Spinal cord (tissue), 10 donors: Measurements from ENCODE around the gene XKR3. TPM values are rescaled to one million over a fixed set of nuclear protein-coding genes. Genes with fewer than 3 reads are reported as not detected.

Source experiments
- DNase-seq, 6 donors: peaks; one replicate each; pipeline versions ENCODE4 v3.0.0 to v3.0.0-alpha.2; 2013 to 2015; ENCODE audit warnings: low spot score in 6 of 6, low read depth in 4 of 6
- H3K27ac ChIP-seq: one replicate; pipeline ENCODE4 v1.5.1; 2013; ENCODE audit warnings: low read depth, low read length, control low read depth
- H3K27me3 ChIP-seq: one replicate; pipeline ENCODE4 v1.6.1; 2013; ENCODE audit warnings: low read length; ENCODE audit not compliant: control insufficient read depth, insufficient read depth
- H3K36me3 ChIP-seq: one replicate; pipeline ENCODE4 v1.6.1; 2013; ENCODE audit warnings: low read length; ENCODE audit not compliant: control insufficient read depth, insufficient read depth
- H3K4me1 ChIP-seq: one replicate; pipeline ENCODE4 v1.6.1; 2013; ENCODE audit warnings: low read length; ENCODE audit not compliant: control insufficient read depth, insufficient read depth
- H3K4me3 ChIP-seq: one replicate; pipeline ENCODE4 v1.5.1; 2013; ENCODE audit warnings: low read depth, low read length, control low read depth
- H3K9me3 ChIP-seq: one replicate; pipeline ENCODE4 v1.6.1; 2013; ENCODE audit warnings: low read length; ENCODE audit not compliant: control insufficient read depth, insufficient read depth
- WGBS: methylation state at CpG from one replicate; pipeline ENCODE4 v1.1.5; 2013; ENCODE audit warnings: missing lambda C conversion rate; ENCODE audit not compliant: insufficient coverage; 5-methylcytosine and 5-hydroxymethylcytosine counted together
- polyA plus RNA-seq, 2 donors: library from polyadenylated mRNA; unstranded; fragments of 120-200 nt; gene quantifications; one replicate each; pipeline ENCODE4 v1.2.1, GENCODE V29; 2013; ENCODE audit not compliant: insufficient read length in 2 of 2
- total RNA-seq, 2 donors: library from RNA; depleted of rRNA in 1 of 2; stranded (reverse); fragments of 120-200 nt in 1 of 2; fragments of >200 nt in 1 of 2; gene quantifications; one replicate each; pipeline versions ENCODE4 v1.2.3 to v1.2.4, GENCODE V29; 2013 to 2014
- donor health status: healthy.

Gene XKR3
- total and polyA plus RNA-seq, 4 donors = 0.10 TPM; not detected in 3

- Histone ChIP-seq H3K9me3 (no peaks in the 10 kb centered on the region), H3K36me3 (no peaks in the 10 kb centered on the region), H3K27me3 (no peaks in the 10 kb centered on the region), H3K27ac (no peak overlapping the region), H3K4me3 (no peak overlapping the region), H3K4me1 (no peaks in the 10 kb centered on the region)
- 85% methylated on average over 5 of the region's 7 CpGs for WGBS
- DNase-seq = no peak
Observed at GRCh38 chr22:16844529-16844928, 19.3 kb upstream of the XKR3 start.

- no peaks in the 10 kb centered on the region for H3K27me3 ChIP-seq
- no peak for DNase-seq
- WGBS = no CpG with 5 or more reads among the region's 3 CpGs
- H3K9me3 ChIP-seq = no peaks in the 10 kb centered on the region
- H3K4me1 ChIP-seq = no peaks in the 10 kb centered on the region
- no peak overlapping the region for H3K4me3 ChIP-seq
- no peak overlapping the region for H3K27ac ChIP-seq
- H3K36me3 ChIP-seq = no peaks in the 10 kb centered on the region
Observed at GRCh38 chr22:16838073-16838472, 12.9 kb upstream of the XKR3 start.

GRCh38 chr22:16834971-16835370 lies 9.8 kb upstream of the XKR3 start:
- Histone ChIP-seq H3K4me1 (no peaks in the 10 kb centered on the region), H3K27ac (no peak overlapping the region), H3K4me3 (no peak overlapping the region), H3K36me3 (no peaks in the 10 kb centered on the region), H3K9me3 (no peaks in the 10 kb centered on the region), H3K27me3 (no peaks in the 10 kb centered on the region)
- DNase-seq = no peak
- WGBS = no CpG with 5 or more reads among the region's 1 CpG

- Histone ChIP-seq H3K4me3 (no peak overlapping the region), H3K36me3 (no peaks in the 10 kb centered on the region), H3K9me3 (no peaks in the 10 kb centered on the region), H3K27me3 (no peaks in the 10 kb centered on the region), H3K4me1 (no peaks in the 10 kb centered on the region), H3K27ac (no peak overlapping the region)
- DNase-seq = no peak
- WGBS = 88% methylated on average over 2 of the region's 5 CpGs
Observed at GRCh38 chr22:16831257-16831656, 6.0 kb upstream of the XKR3 start.

GRCh38 chr22:16829985-16830384 lies 4.8 kb upstream of the XKR3 start:
- no peaks in the 10 kb centered on the region for H3K9me3 ChIP-seq
- no peak for DNase-seq
- H3K27ac ChIP-seq = no peak overlapping the region
- no peaks in the 10 kb centered on the region for H3K36me3 ChIP-seq
- no peaks in the 10 kb centered on the region for H3K4me1 ChIP-seq
- no peak overlapping the region for H3K4me3 ChIP-seq
- WGBS = no CpG with 5 or more reads among the region's 3 CpGs
- no peaks in the 10 kb centered on the region for H3K27me3 ChIP-seq

GRCh38 chr22:16828876-16829275 lies 3.7 kb upstream of the XKR3 start:
- H3K27me3 ChIP-seq = no peaks in the 10 kb centered on the region
- H3K4me3 ChIP-seq = no peak overlapping the region
- WGBS = 86% methylated on average over 3 of the region's 4 CpGs
- no peaks in the 10 kb centered on the region for H3K9me3 ChIP-seq
- H3K36me3 ChIP-seq = no peaks in the 10 kb centered on the region
- DNase-seq = no peak
- H3K27ac ChIP-seq = no peak overlapping the region
- no peaks in the 10 kb centered on the region for H3K4me1 ChIP-seq

- no peak for DNase-seq
- Histone ChIP-seq H3K4me3 (no peak overlapping the region), H3K27ac (no peak overlapping the region), H3K27me3 (no peaks in the 10 kb centered on the region), H3K9me3 (no peaks in the 10 kb centered on the region), H3K4me1 (no peaks in the 10 kb centered on the region), H3K36me3 (no peaks in the 10 kb centered on the region)
- 78% methylated on average over 1 of the region's 1 CpG for WGBS
Observed at GRCh38 chr22:16827506-16827905, 2.3 kb upstream of the XKR3 start.

- DNase-seq = no peak
- Histone ChIP-seq H3K27me3 (no peaks in the 10 kb centered on the region), H3K27ac (no peak overlapping the region), H3K9me3 (no peaks in the 10 kb centered on the region), H3K36me3 (no peaks in the 10 kb centered on the region), H3K4me1 (no peaks in the 10 kb centered on the region), H3K4me3 (no peak overlapping the region)
Observed at GRCh38 chr22:16819249-16819648, 6.0 kb downstream of the XKR3 start.

- H3K9me3 ChIP-seq = no peaks in the 10 kb centered on the region
- 75% methylated on average over 2 of the region's 2 CpGs for WGBS
- H3K27me3 ChIP-seq = no peaks in the 10 kb centered on the region
- no peak overlapping the region for H3K4me3 ChIP-seq
- DNase-seq = no peak
- no peak overlapping the region for H3K27ac ChIP-seq
- no peaks in the 10 kb centered on the region for H3K36me3 ChIP-seq
- H3K4me1 ChIP-seq = no peaks in the 10 kb centered on the region
Observed at GRCh38 chr22:16818538-16818937, 6.7 kb downstream of the XKR3 start.

GRCh38 chr22:16815073-16815472 lies 10.1 kb downstream of the XKR3 start:
- DNase-seq = no peak
- WGBS = no CpG with 5 or more reads among the region's 1 CpG
- no peaks in the 10 kb centered on the region for H3K9me3 ChIP-seq

More at GRCh38 chr22:16815073-16815472, 10.1 kb downstream of the XKR3 start:
- no peaks in the 10 kb centered on the region for H3K27me3 ChIP-seq
- no peak overlapping the region for H3K27ac ChIP-seq
- no peaks in the 10 kb centered on the region for H3K4me1 ChIP-seq
- H3K4me3 ChIP-seq = no peak overlapping the region
- H3K36me3 ChIP-seq = no peaks in the 10 kb centered on the region
